Pons (tissue), 1 donor: ENCODE data around the gene FMN1.

ENCODE experiments used
- DNase-seq: peaks from one replicate; pipeline ENCODE4 v3.0.0-alpha.2; 2016; ENCODE audit warnings: low spot score

Gene FMN1

DNA sequence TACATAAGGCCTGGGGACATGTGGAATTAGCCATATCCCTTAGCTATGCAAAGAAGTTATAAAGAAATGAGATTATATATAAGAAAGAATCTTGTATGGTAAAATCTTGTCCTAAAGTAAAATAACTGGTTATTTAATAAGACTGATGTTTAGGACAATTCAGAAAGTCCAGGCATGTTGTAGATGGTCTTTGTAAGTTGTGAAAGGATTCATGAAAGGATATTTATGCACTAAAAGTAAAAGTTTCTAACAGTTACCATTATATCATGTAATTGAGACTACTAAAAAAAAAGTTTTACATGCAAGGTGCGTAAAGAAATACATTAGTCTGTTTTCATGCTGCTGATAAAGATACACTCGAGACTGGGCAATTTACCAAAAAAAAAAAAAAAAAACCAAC lies 146.3 kb downstream of the FMN1 start:
- no peak for DNase-seq

DNA sequence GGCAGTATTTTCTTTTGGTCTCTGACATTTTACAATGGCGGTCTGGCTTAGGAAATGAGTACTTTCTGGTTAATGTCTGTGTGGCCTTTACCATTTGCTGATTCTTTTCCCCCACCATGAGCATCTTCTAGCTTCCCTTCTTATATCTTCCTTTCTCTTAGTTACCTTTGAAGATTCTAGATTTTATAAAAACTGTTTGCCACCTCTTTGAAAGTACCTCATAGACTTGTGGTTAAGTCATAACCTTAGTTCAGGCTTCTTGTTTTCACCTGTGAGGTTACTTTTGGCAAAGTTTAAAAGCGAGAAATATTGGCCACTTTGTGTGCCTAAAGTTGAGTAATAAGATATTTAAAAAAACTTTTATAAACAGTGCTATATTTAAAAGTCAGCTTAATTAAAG lies 147.4 kb downstream of the FMN1 start:
- DNase-seq = no peak

DNA sequence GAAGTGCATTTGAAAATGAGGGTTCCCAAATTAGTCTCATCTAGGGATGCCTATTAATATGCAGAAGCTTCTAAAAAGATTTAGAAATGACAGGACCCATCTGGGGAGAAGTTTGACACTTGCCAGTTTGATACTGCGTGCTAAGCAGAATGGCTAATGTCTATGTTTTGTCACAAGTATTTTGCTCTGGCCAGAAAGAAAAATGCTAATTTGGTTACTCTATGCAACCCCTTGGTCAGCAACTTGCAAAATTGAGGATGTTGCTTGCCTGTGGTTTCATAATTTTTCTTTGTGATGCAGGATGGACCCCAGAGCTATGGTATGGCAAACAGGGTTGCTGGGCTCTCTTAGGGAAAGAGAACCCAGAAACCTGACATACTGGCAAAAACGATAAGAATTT lies 148.2 kb downstream of the FMN1 start:
- no peak for DNase-seq

DNA sequence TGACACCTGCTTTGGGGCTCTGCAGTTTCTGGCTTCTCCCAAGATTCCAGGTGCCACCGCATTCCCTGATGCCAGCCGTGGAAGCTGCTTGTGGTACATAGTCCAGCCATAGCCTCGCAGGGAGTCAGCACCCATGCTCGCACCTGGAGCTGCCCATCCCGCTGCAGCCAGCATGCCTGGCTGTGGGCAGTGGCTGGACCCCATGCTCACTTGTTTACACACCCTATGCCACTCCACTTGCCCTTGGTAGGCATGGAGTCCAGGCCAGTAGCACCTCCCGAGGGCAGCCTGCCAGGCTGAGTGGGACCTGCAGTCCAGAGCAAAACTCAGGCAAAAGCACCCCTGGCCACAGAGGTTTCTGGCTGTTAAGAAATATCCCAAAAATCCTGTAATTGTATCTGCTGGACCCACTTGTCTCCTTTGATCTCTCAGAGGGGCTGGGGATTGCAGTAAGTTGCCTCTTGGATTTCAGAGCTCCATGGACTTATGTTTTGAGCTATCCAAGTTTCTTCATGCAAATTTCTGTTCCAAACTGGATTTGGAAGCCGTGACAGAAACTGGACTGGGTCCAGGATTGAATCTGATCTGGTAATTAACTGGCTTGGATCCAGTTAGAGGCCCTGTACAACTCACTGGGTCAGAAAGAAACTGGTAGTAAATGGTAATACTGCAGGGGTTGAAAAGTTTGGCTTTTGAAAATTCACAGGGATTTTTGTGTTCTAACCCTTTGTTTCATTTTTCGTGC lies 149.3 kb downstream of the FMN1 start:
- no peak for DNase-seq

DNA sequence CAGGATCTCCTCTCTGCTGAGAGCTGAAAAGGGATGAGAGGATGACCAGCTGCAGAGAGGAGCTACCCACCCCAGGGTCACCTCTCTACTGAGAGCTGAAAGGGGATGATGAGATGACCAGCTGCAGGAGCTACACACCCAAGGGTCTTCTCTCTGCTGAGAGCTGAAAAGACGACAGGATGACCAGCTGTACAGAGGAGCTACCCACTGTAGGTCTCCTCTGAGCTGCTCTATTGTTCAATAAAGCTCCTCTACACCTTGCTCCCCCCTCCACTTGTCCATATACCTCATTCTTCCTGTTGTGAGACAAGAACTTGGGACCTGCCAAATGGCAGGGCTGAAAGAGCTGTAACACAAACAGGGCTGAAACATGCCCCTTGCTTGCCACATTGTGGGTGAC lies 149.9 kb downstream of the FMN1 start:
- no peak for DNase-seq

GRCh38 chr15:33043636-33044035 lies 150.9 kb downstream of the FMN1 start:
- DNase-seq = no peak

DNA sequence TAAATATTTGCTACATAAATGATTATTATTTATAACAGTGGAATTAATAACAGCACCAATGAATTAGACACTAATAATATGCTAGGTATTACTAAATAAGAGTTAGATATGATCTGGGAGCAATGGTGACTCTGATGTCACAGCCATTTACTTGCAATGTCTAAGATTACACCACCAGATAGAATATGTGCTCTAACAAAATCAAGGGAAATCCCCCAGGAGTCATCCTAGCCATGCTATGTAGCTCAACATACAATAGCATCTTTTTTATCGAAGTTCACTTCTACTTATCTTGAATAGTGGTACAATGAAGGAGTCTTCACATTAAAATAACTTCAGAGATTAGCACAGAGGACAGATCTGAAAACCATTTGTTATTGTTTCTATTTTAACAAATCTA lies 154.0 kb downstream of the FMN1 start:
- DNase-seq = no peak

DNA sequence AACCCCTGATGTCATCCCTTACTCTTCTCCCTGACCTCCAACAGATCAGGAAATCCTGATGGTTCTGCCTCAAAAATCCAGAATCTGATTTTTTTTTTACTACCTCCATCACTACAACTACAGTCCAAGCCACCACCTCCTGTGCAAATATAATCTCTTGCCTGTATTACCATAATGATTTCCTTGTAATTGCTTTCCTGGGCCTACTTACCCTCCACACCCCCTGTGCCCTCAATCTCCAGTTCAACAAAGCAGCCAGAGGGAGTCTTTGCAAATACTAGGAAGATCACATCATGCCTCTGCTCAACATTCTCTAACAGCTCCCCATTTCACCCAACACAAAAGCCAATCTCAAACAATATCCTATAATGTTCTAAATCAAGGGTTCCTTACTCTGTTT lies 159.9 kb downstream of the FMN1 start:
- DNase-seq = no peak

DNA sequence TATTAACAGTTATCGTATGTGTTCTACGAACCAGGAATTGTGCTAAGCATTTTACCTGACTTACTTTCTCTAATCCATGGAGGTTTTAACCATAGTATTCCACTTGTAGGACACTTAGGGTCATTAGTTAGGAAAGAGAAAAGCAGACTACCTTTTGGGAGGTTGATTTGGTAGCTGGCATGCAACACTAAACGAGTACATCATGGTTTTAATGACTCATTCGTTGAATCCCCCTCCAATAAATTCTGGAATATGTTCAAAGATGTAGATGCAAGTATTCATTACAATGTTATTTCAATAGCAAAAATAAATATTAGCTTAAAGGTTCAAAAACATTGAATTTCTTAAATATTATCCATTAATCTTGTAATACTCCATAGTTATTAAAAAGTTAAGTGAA lies 162.5 kb downstream of the FMN1 start:
- no peak for DNase-seq

DNA sequence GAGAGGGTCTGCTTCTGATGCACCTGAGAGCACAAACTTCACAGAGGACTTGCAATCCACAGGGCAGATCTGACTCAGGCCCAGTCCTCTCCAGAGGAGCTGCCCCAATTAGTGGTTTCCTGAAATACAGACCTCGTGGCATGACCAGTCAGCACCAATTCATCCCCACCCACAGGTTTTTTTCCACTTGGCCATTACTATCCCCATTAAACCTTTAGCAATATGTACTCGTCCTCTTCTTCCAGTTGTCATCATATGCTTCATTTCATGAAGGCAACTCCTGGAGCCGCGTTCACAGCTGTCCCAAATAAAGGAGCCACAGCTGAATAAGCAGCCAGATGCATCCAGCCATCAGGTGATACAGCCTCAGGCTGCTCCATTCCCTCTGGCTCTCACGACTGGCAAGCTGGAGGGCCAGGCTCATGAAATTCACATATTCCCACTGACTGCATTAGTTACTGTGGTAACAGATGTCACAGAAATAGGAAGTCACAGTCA lies 163.1 kb downstream of the FMN1 start:
- no peak for DNase-seq

- DNase-seq = no peak
Measured at GRCh38 chr15:33030315-33030714, 164.2 kb downstream of the FMN1 start.

- no peak for DNase-seq
Measured at GRCh38 chr15:33029109-33029652, 165.3 kb downstream of the FMN1 start.

DNA sequence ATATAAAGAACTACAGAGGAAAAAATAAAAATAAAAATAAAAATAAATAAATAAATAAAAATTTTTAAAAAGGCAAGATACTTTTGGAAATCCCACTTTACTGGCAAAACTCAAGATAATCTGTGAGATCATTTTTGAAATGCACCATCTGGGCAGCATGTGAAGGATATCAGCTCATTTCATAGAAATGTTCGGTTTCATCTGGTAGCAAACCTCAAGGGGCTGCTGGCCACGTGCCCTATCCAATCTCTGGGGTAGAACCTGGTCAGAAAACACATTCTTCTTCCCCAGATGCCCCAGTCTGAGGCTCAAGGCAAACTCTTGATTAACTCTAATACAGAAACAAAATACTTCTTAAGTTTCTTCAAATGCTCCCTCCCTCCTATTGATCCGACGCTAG lies 166.0 kb downstream of the FMN1 start:
- no peak for DNase-seq

GRCh38 chr15:33027306-33028035 lies 167.0 kb downstream of the FMN1 start:
- DNase-seq = no peak

- DNase-seq = no peak
Measured at GRCh38 chr15:33026614-33027013, 167.9 kb downstream of the FMN1 start.

DNA sequence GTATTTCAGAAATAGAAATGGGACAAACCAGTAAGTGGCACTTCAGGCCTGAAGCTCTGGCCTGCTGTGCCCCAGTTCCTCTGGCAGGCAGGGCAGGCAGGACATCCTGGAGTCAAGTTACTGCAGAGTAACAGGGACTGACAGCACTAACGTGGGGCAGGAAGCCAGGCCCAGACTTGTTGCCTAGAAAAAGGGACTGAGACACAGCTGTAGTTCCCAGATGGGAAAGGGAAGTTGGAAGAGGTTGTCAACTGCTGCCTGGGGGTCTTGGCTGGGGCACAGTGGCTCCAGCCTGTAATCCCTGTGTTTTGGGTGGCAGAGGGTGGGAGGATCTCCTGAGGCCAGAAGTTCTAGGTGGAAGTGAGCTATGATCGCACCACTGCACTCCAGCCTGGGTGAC lies 171.9 kb downstream of the FMN1 start:
- peak; percentile 48 for DNase-seq

GRCh38 chr15:33021806-33022389 lies 172.6 kb downstream of the FMN1 start:
- DNase-seq = peak; percentile 86

DNA sequence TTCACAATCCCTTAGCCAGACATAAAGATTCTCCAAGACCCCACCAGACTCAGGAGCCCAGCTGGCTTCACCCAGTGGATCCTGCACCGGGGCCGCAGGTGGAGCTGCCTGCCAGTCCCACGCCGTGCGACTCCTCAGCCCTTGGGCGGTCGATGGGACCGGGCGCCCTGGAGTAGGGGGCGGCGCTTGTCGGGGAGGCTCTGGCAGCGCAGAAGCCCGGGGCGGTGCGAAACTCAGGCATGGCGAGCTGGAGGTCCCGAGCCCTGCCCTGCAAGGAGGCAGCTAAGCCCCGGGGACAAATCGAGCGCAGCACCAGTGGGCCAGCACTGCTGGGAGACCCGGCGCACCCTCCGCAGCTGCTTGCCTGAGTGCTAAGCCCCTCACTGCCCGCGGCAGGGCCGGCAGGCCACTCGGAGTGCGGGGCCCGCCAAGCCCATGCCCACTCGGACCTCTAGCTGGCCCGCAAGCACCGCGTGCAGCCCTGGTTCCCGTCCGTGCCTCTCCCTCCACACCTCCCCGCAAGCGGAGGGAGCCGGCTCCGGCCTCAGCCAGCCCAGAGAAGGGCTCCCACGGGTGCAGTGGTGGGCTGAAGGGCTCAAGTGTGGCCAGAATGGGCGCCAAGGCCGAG lies 175.0 kb downstream of the FMN1 start:
- no peak for DNase-seq

DNA sequence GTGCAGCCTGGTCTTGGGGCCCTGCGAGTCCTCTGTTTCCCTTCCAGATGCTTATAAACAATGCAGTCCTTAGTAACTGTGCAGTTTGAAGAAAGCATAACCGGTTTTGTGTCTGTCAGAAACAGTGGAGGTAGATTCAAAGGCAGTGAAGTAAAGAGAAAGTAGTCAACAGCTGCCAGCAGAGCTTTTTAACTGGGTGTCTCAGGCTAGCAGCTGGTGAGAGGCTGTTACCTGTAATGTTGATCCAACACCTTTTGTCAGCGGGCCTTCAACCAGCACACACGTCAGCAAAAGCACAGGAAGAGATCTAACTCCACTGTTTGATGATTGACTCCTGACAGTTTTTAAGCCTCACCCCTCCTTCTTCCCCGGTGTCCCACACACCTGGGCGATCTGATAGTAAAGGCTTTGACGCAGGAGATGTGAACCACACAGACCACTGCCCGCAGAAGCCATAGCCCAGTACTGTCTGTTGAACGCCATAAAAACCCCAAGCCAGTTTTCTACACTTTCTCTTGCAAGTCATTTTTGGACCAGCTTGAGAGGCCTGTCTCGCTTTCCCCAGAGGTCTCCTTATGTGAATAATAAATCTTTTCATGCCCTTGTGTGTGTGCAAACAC lies 178.0 kb downstream of the FMN1 start:
- no peak for DNase-seq

DNA sequence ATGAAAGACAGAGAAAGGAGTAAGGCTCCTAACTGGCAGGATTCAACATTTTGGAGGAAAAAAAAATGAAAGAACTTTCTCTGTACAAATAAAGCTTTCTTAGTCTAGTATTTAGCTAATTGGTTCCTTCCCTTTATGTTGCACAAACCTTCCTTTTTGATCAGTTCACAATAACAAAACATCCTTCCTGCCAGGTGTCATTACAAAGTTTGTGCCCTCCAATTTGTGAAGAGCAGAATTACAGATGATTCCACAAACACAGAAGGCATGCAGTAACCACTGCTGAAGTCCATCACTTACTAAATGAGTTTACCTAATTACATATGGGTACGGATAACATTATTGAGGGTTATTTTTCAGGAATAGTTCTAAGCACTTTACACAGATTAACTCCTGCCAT lies 179.9 kb downstream of the FMN1 start:
- no peak for DNase-seq

GRCh38 chr15:33013827-33014445 lies 180.6 kb downstream of the FMN1 start:
- no peak for DNase-seq

GRCh38 chr15:33011976-33012375 lies 182.5 kb downstream of the FMN1 start:
- no peak for DNase-seq
